AG09319 (cell line): ENCODE data around the gene CRACR2B.

Source experiments
- DNase-seq: peaks from one replicate; pipeline ENCODE4 v3.0.0-alpha.2; 2010; ENCODE audit warnings: low read depth; ENCODE audit errors: extremely low read depth
- TF ChIP-seq, protein P1 (sequence below): IDR thresholded peaks from 2 replicates; pipeline ENCODE4 v1.5.1; 2011; ENCODE audit warnings: low read depth, mild to moderate bottlenecking, inconsistent platforms, low read length, moderate library complexity

Gene CRACR2B

DNA sequence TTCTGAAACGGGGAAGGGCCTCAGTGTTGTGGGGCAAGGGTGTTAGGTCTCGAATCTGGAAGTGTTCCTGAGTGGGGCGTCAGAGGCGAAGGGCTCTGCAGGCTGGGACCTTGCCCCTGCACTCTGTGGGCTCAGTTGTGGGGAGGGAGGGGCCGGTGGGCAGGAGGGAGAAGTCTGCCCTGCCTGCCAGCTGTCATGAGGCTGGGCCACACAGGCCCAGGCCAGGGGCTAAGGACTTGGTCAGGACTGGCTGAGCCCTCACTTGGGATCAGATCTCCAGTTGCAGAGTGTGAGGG is at the start of gene CRACR2B:
Gene CRACR2B, plus strand, starts transcription at position 23 of the 296 bp plus-strand sequence. CDS start 689 bp downstream, outside the sequence.
- TF ChIP-seq, protein P1, sequence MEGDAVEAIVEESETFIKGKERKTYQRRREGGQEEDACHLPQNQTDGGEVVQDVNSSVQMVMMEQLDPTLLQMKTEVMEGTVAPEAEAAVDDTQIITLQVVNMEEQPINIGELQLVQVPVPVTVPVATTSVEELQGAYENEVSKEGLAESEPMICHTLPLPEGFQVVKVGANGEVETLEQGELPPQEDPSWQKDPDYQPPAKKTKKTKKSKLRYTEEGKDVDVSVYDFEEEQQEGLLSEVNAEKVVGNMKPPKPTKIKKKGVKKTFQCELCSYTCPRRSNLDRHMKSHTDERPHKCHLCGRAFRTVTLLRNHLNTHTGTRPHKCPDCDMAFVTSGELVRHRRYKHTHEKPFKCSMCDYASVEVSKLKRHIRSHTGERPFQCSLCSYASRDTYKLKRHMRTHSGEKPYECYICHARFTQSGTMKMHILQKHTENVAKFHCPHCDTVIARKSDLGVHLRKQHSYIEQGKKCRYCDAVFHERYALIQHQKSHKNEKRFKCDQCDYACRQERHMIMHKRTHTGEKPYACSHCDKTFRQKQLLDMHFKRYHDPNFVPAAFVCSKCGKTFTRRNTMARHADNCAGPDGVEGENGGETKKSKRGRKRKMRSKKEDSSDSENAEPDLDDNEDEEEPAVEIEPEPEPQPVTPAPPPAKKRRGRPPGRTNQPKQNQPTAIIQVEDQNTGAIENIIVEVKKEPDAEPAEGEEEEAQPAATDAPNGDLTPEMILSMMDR: no peak
- DNase-seq: no peak

DNA sequence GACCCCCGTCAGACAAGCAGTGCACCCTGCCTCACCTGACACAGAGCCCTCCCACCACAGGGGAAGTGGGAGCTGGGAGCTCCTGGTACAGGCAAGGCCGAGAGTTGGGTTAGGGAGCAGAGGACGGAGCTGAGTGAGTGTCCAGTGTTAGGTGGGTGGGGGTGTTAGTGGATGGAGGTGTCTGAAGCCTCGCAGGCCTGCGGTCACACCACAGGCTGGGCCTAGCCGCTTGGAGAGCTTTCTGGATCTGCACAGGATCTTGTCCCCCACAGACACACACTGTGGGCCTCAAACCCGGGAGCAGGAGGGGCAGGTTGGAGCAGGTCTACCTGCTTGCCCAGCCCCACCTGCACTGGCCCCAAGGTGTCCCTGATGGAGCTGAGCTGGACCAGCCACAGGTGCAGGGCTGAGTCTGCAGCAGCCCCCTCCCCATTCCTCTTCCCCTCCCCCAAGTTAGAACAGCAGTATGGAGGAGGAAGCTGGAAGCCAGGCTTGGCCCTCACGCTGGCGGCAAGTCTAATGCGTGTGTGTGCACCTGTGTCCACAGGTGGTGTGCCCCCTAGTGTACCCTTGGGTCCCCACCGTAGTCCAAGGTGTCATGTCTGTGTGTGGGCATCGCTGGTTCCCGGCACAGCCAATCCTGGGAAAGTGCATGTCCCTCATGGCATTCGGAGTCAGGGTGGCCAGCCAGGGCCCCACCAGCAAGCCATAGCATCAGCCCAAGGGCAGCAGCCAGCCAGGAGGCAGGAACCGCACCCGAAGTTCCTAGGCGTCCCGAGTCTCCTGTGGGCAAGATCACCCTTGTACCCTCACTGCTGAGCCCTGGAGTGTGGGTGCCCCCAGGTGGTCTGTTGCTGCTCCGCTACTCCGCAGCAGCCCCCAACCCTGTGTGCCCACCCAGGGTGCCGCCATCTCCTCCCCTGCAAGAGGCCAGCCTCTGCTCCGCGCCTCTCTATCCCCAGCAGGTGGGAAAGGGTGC is 48.5 kb upstream of the CRACR2B start:
- no peak for DNase-seq
- TF ChIP-seq, protein P1: no peak

DNA sequence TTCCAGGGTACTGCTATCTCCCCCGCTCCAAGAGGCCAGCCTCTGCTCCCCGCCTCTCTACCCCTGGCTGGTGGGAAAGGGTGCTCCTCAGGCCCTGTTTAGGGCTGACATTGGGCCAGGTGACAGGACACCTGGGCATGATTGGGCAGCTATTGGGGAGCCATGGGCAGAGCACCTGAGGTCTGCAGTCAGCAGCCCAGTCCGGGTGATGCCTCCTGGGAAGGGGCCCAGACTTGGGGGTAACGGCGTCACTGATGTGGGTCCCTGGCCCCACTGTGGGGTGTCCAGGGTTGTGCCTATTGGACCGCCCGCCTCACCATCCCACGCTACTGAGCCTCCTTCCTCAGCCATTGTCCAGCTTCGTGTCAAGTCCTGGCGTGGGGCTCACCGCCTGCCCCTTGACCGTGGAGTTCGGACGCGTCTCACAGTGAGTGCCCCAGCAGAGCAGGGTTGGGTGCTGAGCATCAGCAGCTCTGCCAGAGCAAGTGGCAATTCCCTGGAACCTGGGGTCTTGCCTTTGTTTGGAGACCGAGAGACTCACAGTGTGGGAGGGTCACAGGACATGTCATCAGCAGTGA is 47.7 kb upstream of the CRACR2B start:
- DNase-seq: no peak
- TF ChIP-seq, protein P1: no peak

DNA sequence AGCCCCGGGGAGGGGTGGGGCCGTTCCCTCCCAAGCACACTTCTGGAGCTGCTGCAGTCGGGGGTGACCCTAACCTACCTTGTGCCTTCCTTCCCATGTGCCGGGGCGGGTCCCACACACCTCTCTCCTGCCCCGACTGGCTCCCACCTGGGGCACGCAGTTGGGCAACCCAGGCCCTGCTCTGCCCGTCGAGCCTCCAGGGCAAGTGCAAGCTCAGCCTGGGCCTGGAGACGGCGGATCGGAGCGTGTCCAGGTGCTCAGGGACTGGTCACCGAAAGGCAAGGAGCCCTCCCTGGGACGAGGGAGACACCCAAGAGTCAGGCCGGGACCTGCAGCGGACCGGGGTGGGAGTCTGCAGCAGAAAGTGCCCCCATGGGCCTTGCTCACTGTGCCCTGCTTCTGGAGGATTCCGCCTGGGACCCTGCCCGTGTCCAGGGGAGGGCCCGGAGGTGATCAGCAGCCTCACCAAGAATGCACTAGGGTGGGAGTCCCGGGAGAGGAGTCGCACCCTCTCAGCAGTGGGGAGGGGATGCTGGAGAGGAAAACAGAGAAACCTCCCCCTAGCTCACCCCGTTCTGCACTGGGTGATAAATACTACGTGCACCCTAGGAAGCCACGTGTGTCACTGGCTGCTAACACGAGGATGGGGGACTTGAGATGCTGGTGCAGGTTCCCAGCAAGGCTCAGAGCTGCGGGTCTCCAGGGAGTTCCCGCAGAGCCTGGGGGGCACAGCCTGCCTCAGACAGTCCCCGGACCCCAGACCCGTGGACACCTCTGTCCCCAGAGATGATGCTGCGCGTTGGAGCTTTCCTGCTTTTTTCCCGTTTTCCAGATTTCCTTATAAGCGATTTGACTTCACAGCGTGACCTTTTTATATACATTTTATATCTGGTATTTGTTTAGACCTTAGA is 45.2 kb upstream of the CRACR2B start:
- TF ChIP-seq, protein P1: no peak
- no peak for DNase-seq

DNA sequence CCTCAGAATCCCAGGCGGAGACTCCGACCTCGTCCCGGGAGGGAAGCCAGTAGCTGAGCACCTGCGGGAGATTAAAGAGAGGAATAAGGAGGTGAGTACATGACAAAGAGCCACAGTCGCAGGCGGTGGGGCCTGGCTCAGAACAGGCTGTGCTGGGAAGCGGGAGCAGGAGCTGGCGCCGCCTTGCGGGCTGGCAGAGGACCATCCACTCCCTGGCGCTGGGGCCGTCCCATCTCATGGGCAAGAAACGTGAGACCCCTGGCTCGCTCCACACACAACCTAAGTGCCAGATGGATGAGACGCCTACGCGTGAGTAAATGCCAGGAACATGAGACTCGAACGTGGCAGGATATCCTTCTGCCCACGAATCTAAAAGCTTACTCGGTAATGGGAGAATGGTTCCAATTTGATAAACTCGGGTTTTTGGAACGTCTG is 44.1 kb upstream of the CRACR2B start:
- peak; percentile 91 for DNase-seq

DNA sequence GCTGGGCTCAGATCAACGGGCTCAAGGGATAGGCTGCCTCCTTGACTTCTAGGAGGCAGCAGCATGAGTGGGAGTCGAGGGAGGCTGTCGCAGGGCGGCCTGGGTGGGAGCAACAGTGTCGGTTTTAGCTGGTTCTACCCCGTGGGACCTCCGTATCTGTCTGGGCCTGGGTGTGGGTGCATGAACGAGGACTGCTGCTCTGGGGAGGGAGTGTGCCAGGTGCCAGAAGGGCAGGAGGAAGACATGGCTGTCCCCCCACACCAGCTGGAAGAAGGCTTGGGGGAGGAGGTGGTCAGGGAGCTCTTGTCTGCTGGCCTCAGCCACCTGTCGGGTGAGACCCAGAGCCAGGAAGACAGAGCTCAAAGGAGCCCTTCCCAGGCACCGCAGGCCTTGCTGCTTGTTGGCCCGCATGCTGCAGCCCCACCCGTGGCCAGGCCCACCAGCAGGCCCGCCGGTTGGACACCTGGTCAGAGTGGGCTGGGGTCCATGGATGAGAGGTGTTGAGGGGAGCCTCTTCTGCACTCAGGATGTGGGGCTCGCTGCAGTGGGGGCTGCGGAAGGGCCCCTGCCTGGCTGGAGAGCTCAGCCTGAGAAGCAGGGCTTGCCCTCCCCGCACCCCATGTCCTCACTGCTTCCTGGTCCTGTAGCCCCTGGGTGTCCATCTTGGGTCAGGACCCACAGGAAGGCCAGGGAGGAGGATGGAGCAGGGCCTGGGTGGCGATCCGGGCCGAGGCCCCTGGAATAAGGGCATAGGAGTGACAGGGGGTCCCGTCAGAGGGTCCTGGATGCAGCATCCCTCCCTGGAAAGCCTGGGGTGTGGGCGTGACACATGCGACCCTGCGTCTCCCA is 41.3 kb upstream of the CRACR2B start:
- TF ChIP-seq, protein P1: no peak
- DNase-seq: no peak

More for the DNA sequence above, 44.1 kb upstream of the CRACR2B start:
- TF ChIP-seq, protein P1: peak; percentile 93
